Lung (tissue), 12 donors: Measurements from ENCODE around the gene EPB41L4A. TPM values are rescaled to one million over a fixed set of nuclear protein-coding genes. Genes with fewer than 3 reads are reported as not detected.

ENCODE experiments used
- ATAC-seq: fragments of 200-7000 bp; cut with Tn5 transposase; one replicate; pipeline ENCODE4 v1.9.1; 2020; ENCODE audit warnings: moderate number of reproducible peaks; ENCODE audit not compliant: insufficient read depth, low FRiP score
- DNase-seq, 3 donors: peaks; one replicate each; pipeline ENCODE4 v3.0.0-alpha.2; 2013 to 2017
- H3K27ac ChIP-seq, 2 donors: one replicate each; pipeline ENCODE4 v1.5.1; 2013; ENCODE audit warnings: mild to moderate bottlenecking in 2 of 2, moderate library complexity in 2 of 2, control low read depth in 1 of 2, inconsistent platforms in 1 of 2, low read depth in 1 of 2, low read length in 1 of 2
- H3K27me3 ChIP-seq, 3 donors: one replicate each; pipeline ENCODE4 v1.5.1; 2013; ENCODE audit warnings: low read length in 2 of 3; ENCODE audit not compliant: control insufficient read depth in 3 of 3, insufficient read depth in 3 of 3
- H3K36me3 ChIP-seq, 4 donors: one replicate each; pipeline ENCODE4 v1.5.1; 2013; ENCODE audit warnings: low read length in 4 of 4, mild to moderate bottlenecking in 1 of 4, moderate library complexity in 1 of 4; ENCODE audit not compliant: control insufficient read depth in 4 of 4, insufficient read depth in 4 of 4
- H3K4me1 ChIP-seq, 5 donors: one replicate each; pipeline ENCODE4 v1.5.1; 2013; ENCODE audit warnings: low read length in 5 of 5, mild to moderate bottlenecking in 2 of 5, moderate library complexity in 1 of 5; ENCODE audit not compliant: control insufficient read depth in 5 of 5, insufficient read depth in 5 of 5
- H3K4me3 ChIP-seq: one replicate; pipeline ENCODE4 v1.5.1; 2013; ENCODE audit warnings: mild to moderate bottlenecking, control low read depth, moderate library complexity
- H3K9ac ChIP-seq, 2 donors: one replicate each; pipeline ENCODE4 v1.5.1; 2013; ENCODE audit warnings: low read length in 2 of 2, control low read depth in 1 of 2; ENCODE audit not compliant: insufficient read depth in 1 of 2
- H3K9me3 ChIP-seq, 4 donors: one replicate each; pipeline ENCODE4 v1.5.1; 2013; ENCODE audit warnings: low read length in 3 of 4, mild to moderate bottlenecking in 1 of 4, moderate library complexity in 1 of 4; ENCODE audit not compliant: control insufficient read depth in 4 of 4, insufficient read depth in 3 of 4
- WGBS, 2 donors: extraction: QIAGEN DNeasy Blood & Tissue Kit; methylation state at CpG; one replicate each; pipeline ENCODE4 v1.1.7; 2013; 5-methylcytosine and 5-hydroxymethylcytosine counted together
- polyA plus RNA-seq, 2 donors: library from polyadenylated mRNA; stranded (reverse); fragments of 200-250 nt; gene quantifications; one replicate each; pipeline ENCODE4 v1.2.1, GENCODE V29; 2013
- total RNA-seq, 2 donors: library from RNA; depleted of rRNA in 1 of 2; stranded (reverse); fragments of >200 nt in 1 of 2; gene quantifications; one replicate each; pipeline ENCODE4 v1.2.1, GENCODE V29; 2014 to 2021
- TF ChIP-seq, protein P1 (sequence below): IDR thresholded peaks from 2 replicates; pipeline ENCODE4 v1.5.1; 2012; ENCODE audit warnings: mild to moderate bottlenecking; ENCODE audit errors: control extremely low read depth, extremely low read depth
- donor health status: control.
- donor health status: control.
- donor health status: Bipolar disorder and iron deficiency.
- donor health status: healthy.
- donor health status: DM: yes; HTN: yes; CAD: no.

EPB41L4A gene
- total and polyA plus RNA-seq, 4 donors, result 4.6 to 44.5 (median 14.9) TPM

DNA sequence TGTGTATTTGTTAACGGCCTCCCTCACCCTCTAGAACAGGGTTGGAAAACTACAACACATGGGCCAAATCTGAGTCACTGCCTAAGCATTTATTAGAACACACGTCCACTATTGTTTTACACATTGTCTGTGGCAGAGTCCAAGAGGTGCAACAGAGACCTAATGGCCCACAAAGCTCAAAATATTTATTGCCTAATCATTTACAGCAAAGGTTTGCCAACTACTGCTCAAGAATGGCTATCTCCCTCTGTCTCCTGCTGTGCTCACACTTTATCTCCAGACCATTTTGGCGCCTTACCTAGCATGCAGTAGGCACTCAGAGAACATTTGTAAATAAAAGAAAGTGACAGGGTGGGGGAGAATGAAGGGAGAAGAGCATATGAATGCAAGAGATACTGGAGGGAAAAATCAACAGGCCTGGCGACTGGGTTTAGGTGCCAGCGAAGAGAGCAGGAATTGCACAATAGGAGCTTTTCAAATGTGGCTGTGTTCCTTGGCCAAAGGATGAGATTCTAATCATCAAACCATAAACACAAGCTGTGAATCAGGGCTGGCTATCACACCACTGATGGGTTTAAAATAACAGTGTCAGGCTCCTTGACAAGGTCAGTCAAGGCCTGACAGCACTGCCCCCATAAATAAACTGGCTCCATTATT, 80.3 kb downstream of the EPB41L4A start:
- no peak overlapping the region for H3K4me3 ChIP-seq
- H3K27me3 ChIP-seq, result no peaks in the 10 kb centered on the region
- peak; percentile 34 for ATAC-seq
- DNase-seq, result peak in 2 of 3 donors; percentile 26 to 46
- peaks cover under 1 to 34% (median 7%) of the 10 kb centered on the region in 5 donors for H3K4me1 ChIP-seq
- TF ChIP-seq, protein P1, sequence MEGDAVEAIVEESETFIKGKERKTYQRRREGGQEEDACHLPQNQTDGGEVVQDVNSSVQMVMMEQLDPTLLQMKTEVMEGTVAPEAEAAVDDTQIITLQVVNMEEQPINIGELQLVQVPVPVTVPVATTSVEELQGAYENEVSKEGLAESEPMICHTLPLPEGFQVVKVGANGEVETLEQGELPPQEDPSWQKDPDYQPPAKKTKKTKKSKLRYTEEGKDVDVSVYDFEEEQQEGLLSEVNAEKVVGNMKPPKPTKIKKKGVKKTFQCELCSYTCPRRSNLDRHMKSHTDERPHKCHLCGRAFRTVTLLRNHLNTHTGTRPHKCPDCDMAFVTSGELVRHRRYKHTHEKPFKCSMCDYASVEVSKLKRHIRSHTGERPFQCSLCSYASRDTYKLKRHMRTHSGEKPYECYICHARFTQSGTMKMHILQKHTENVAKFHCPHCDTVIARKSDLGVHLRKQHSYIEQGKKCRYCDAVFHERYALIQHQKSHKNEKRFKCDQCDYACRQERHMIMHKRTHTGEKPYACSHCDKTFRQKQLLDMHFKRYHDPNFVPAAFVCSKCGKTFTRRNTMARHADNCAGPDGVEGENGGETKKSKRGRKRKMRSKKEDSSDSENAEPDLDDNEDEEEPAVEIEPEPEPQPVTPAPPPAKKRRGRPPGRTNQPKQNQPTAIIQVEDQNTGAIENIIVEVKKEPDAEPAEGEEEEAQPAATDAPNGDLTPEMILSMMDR, result no peak
- 55 to 69% methylated on average over 5 of the region's 5 CpGs for WGBS, 2 donors
- H3K27ac ChIP-seq, result peak overlapping the region in 1 of 2 donors; percentile 87
- no peak overlapping the region for H3K9ac ChIP-seq
- no peaks in the 10 kb centered on the region for H3K9me3 ChIP-seq
- no peaks in the 10 kb centered on the region for H3K36me3 ChIP-seq

DNA sequence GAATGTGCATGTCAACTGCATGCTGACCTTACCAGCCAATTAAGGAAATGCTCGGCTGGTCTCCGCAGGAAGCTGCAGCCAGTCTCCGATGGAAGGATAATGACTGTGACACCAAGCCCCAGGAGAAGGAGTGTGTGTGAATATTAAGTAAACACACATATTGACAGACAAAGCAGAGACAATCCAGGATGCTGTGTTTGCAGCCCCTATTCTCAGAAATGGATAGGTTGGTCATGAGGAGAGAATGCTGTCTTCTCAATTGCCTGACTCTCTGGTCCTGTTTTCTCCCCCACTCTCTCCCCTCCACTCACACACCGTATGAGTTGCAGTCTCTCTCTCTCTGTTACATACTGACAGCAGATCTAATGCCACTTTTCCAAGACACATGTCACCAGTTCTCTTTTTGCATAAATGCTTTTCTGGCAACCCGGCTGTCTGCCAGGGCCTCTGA, 85.7 kb downstream of the EPB41L4A start:
- H3K36me3 ChIP-seq, result no peaks in the 10 kb centered on the region
- no peak for ATAC-seq
- DNase-seq, result peak in 2 of 3 donors; percentile 13 to 33
- H3K27ac ChIP-seq, result no peak overlapping the region
- TF ChIP-seq, protein P1, result no peak
- no peak overlapping the region for H3K4me3 ChIP-seq
- no peaks in the 10 kb centered on the region for H3K27me3 ChIP-seq
- peaks cover 0 to 22% (median 10%) of the 10 kb centered on the region in 5 donors for H3K4me1 ChIP-seq
- WGBS, 2 donors, result 33 to 39% methylated on average over 5 of the region's 5 CpGs
- H3K9ac ChIP-seq, result no peak overlapping the region
- H3K9me3 ChIP-seq, result no peaks in the 10 kb centered on the region

DNA sequence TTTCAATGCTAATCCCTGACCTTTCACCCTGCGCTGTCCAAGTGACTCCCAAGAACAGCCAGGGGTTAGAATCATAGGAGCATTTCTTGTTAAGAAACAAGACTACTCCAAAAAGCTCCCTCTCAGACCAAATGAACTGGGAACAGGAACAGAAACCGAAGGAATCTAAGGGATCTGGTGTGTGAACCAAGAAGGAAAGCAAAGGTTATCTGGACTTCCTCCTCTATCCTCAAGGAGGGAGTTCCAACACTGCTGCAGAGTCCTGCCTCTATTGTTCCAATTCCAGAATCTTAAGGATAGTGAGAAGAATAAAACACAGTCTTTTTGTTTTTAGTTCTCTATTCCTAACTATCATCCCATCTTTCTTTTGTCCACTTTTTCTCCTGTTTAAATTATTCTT, 87.2 kb downstream of the EPB41L4A start:
- Histone ChIP-seq H3K27me3 (no peaks in the 10 kb centered on the region), H3K9ac (no peak overlapping the region), H3K4me3 (no peak overlapping the region), H3K36me3 (no peaks in the 10 kb centered on the region), H3K27ac (no peak overlapping the region), H3K4me1 (peaks cover 0 to 17% (median 10%) of the 10 kb centered on the region in 5 donors), H3K9me3 (no peaks in the 10 kb centered on the region)
- WGBS, 2 donors, result 74 to 78% methylated on average over 2 of the region's 2 CpGs
- TF ChIP-seq, protein P1, result no peak
- DNase-seq (no peak), ATAC-seq (peak; percentile 56)
